Adrenal gland (tissue), 12 donors: Measurements from ENCODE around the gene GATA6. TPM values are rescaled to one million over a fixed set of nuclear protein-coding genes. Genes with fewer than 3 reads are reported as not detected.

Experiments
- DNase-seq, 7 donors: peaks; one replicate each; pipeline ENCODE4 v3.0.0-alpha.2; 2019 to 2020
- H3K27ac ChIP-seq, 5 donors: fragments of 200-600 bp; sonication (generic) in 4 of 5; 1 replicate in 3 of 5; 2 replicates in 2 of 5; pipeline versions ENCODE4 v1.5.1 to v1.8.0; 2016 to 2020; ENCODE audit warnings: mild to moderate bottlenecking in 1 of 5
- H3K27me3 ChIP-seq: fragments of 200-600 bp; 2 replicates; pipeline ENCODE4 v1.8.0; 2021
- H3K36me3 ChIP-seq, 2 donors: fragments of 200-600 bp; replicated peaks in 1 of 2; 1 replicate in 1 of 2; 2 replicates in 1 of 2; pipeline versions ENCODE4 v1.5.1 to v1.8.0; 2018 to 2022
- H3K4me1 ChIP-seq, 2 donors: fragments of 200-600 bp; replicated peaks in 1 of 2; 1 replicate in 1 of 2; 2 replicates in 1 of 2; pipeline versions ENCODE4 v1.5.1 to v1.8.0; 2018 to 2021
- H3K4me3 ChIP-seq, 4 donors: fragments of 200-600 bp; sonication (generic) in 3 of 4; one replicate each; pipeline ENCODE4 v1.5.1; 2016 to 2018
- H3K9me3 ChIP-seq, 3 donors: fragments of 200-600 bp; sonication (generic) in 1 of 3; replicated peaks in 1 of 3; 1 replicate in 2 of 3; 2 replicates in 1 of 3; pipeline versions ENCODE4 v1.5.1 to v1.8.0; 2016 to 2021
- CTCF ChIP-seq, 6 experiments: fragments of 450-650 bp in 4 of 6; fragments of 200-600 bp in 2 of 6; sonication (generic) in 1 of 6; IDR thresholded peaks; 1 replicate in 5 of 6; 2 replicates in 1 of 6; pipeline versions ENCODE4 v1.5.1 to v1.8.0; 2016 to 2021; ENCODE audit warnings: antibody characterized with exemption in 6 of 6, mild to moderate bottlenecking in 2 of 6, moderate library complexity in 1 of 6
- POLR2A ChIP-seq, 2 donors: fragments of 450-650 bp; IDR thresholded peaks; one replicate each; pipeline ENCODE4 v1.6.1; 2017; ENCODE audit warnings: antibody characterized with exemption in 2 of 2, mild to moderate bottlenecking in 2 of 2, moderate library complexity in 1 of 2
- WGBS, 4 donors: extraction: QIAGEN DNeasy Blood & Tissue Kit in 2 of 4; methylation state at CpG; one replicate each; pipeline versions ENCODE4 v1.1.5 to v1.1.7; 2013 to 2017; 5-methylcytosine and 5-hydroxymethylcytosine counted together
- intact Hi-C, 2 donors: fragments of 100-400 bp; cut with DNase I; formaldehyde crosslinking; loops; one replicate each; pipeline versions ENCODE4 v1.14.1 to v1.15.0; 2022 to 2023
- polyA plus RNA-seq, 3 donors: library from polyadenylated mRNA; stranded (reverse); fragments of 200-250 nt in 2 of 3; fragments of 350-450 nt in 1 of 3; fragmentation: Illumina TruSeq in 1 of 3; extraction: RNeasy Lipid Tissue Mini Kit (QIAGEN cat#74804) in 1 of 3; gene quantifications; one replicate each; pipeline ENCODE4 v1.2.3, GENCODE V29; 2013 to 2014
- small RNA-seq, 2 donors: library from RNA; depleted of rRNA; stranded (forward); fragments of <200 nt; gene quantifications; one replicate each; pipeline ENCODE3, GENCODE V24; 2016
- total RNA-seq, 9 donors: library from RNA; depleted of rRNA in 4 of 9; stranded (reverse); fragments of >200 nt in 4 of 9; fragments of 120-200 nt in 1 of 9; fragmentation: NEBNext Ultra II Directional in 1 of 9; extraction: Animal tissue kit (Norgen Biotek cat#: 25700) in 1 of 9; gene quantifications; one replicate each; pipeline versions ENCODE4 v1.1.0 to v1.2.4, GENCODE V29; 2013 to 2023
- donor health status: healthy with polysubstance abuse.
- donor health status: Bipolar disorder and iron deficiency.
- donor health status: DM: yes; HTN: yes; CAD: no.
- donor health status: DM: no; HTN: no; CAD: no.
- donor health status: DM: no; HTN: no; CAD: no.
- donor health status: DM: yes; HTN: yes; CAD: no.

Gene GATA6
- total and polyA plus RNA-seq, 12 donors, result 31.3 to 222 (median 135) TPM

GRCh38 chr18:22241921-22242361, 72.6 kb downstream of the GATA6 start:
- TF ChIP-seq POLR2A (IDR thresholded peaks at IDR 0.05) (no peak), CTCF (IDR thresholded peaks at IDR 0.05) (no peak)
- Histone ChIP-seq H3K27me3 (no peaks in the 10 kb centered on the region), H3K9me3 (no peaks in the 10 kb centered on the region), H3K4me1 (no peaks in the 10 kb centered on the region), H3K4me3 (no peak overlapping the region), H3K27ac (no peak overlapping the region), H3K36me3 (no peaks in the 10 kb centered on the region)
- DNase-seq, result peak in 1 of 7 donors; percentile 4
- WGBS, 4 donors, result 81 to 84% (median 83%) methylated on average over 6 of the region's 6 CpGs
- intact Hi-C loops, result no loop called here

GRCh38 chr18:22243513-22243912, 74.1 kb downstream of the GATA6 start:
- intact Hi-C loops, result no loop called here
- Histone ChIP-seq H3K27ac (no peak overlapping the region), H3K4me1 (no peaks in the 10 kb centered on the region), H3K9me3 (no peaks in the 10 kb centered on the region), H3K27me3 (no peaks in the 10 kb centered on the region), H3K36me3 (no peaks in the 10 kb centered on the region), H3K4me3 (no peak overlapping the region)
- DNase-seq, result no peak
- WGBS, 4 donors, result 92 to 93% (median 93%) methylated on average over 3 of the region's 3 CpGs
- TF ChIP-seq POLR2A (IDR thresholded peaks at IDR 0.05) (no peak), CTCF (IDR thresholded peaks at IDR 0.05) (no peak)

- 91 to 98% (median 94%) methylated on average over 4 of the region's 4 CpGs for WGBS, 4 donors
- H3K27ac ChIP-seq, result no peak overlapping the region
- intact Hi-C loops, result no loop called here
- no peak overlapping the region for H3K4me3 ChIP-seq
- no peak for TF ChIP-seq POLR2A (IDR thresholded peaks at IDR 0.05)
- peaks cover 0 to 6% of the 10 kb centered on the region in 2 donors for H3K4me1 ChIP-seq
- no peaks in the 10 kb centered on the region for H3K36me3 ChIP-seq
- H3K9me3 ChIP-seq, result no peaks in the 10 kb centered on the region
- H3K27me3 ChIP-seq, result no peaks in the 10 kb centered on the region
- DNase-seq, result no peak
Observed at GRCh38 chr18:22250026-22250425, 80.6 kb downstream of the GATA6 start.

- 78 to 97% (median 81%) methylated on average over 7 to 8 of the region's 8 CpGs for WGBS, 4 donors
- intact Hi-C loops, result no loop called here
- H3K27me3 ChIP-seq, result no peaks in the 10 kb centered on the region
Observed at GRCh38 chr18:22250591-22250996, 81.2 kb downstream of the GATA6 start.

More at GRCh38 chr18:22250591-22250996, 81.2 kb downstream of the GATA6 start:
- H3K4me1 ChIP-seq, result peaks cover 0 to 6% of the 10 kb centered on the region in 2 donors
- peak in 1 of 7 donors; percentile 16 for DNase-seq
- TF ChIP-seq POLR2A (IDR thresholded peaks at IDR 0.05) (no peak), CTCF (IDR thresholded peaks at IDR 0.05) (no peak)
- no peak overlapping the region for H3K4me3 ChIP-seq
- H3K27ac ChIP-seq, result no peak overlapping the region
- H3K9me3 ChIP-seq, result no peaks in the 10 kb centered on the region
- no peaks in the 10 kb centered on the region for H3K36me3 ChIP-seq

Small RNA genes within 50 kb of the gene (small RNA-seq; reads per million reads assigned to genes)
- gene RNU6-702P, result 0 to 0.12 reads per million in 2 donors
- gene RNU6ATAC20P, result 0 reads per million in 2 donors

Other genes with a start within 250 kb of the GATA6 start
- gene CTAGE1, start 248.3 kb downstream of the GATA6 start, total RNA-seq, result under 1 TPM in 3 of 9 donors, not detected in 6; under 0.01 to 0.14 (median 0.04) TPM
- gene CTAGE1, start 248.3 kb downstream of the GATA6 start, polyA plus RNA-seq, result not detected